Muscle of back (tissue), 11 donors: ENCODE results near the gene PLXNB3. TPM values are rescaled to one million over a fixed set of nuclear protein-coding genes. Genes with fewer than 3 reads are reported as not detected.

ENCODE experiments used
- DNase-seq, 3 donors: peaks; one replicate each; pipeline versions ENCODE4 v3.0.0 to v3.0.0-alpha.2; 2013
- polyA plus RNA-seq, 10 donors: library from polyadenylated mRNA; unstranded; fragments of 120-200 nt; gene quantifications; one replicate each; pipeline ENCODE4 v1.2.1, GENCODE V29; 2013; ENCODE audit not compliant: insufficient read length in 10 of 10

The PLXNB3 gene
- polyA plus RNA-seq, 10 donors, result 0.97 to 7.8 (median 3.8) TPM

- DNase-seq, result no peak
These were observed 22.6 kb downstream of the PLXNB3 start for GRCh38 chrX:153786669-153787068.

GRCh38 chrX:153789654-153790053, 25.6 kb downstream of the PLXNB3 start:
- DNase-seq, result no peak

GRCh38 chrX:153791104-153791852, 27.2 kb downstream of the PLXNB3 start:
- no peak for DNase-seq

GRCh38 chrX:153792368-153792767, 28.3 kb downstream of the PLXNB3 start:
- no peak for DNase-seq

GRCh38 chrX:153793291-153793690, 29.2 kb downstream of the PLXNB3 start:
- no peak for DNase-seq

- DNase-seq, result peak; percentile 91 to 98 (median 95)
These were observed 30.2 kb downstream of the PLXNB3 start, which contains the start of the genes IDH3G and SSR4 for GRCh38 chrX:153794018-153794896. Gene IDH3G (minus strand): TSS chrX:153794375. CDS start chrX:153794326, 49 bp downstream. Gene SSR4 (plus strand): TSS chrX:153794668. CDS start chrX:153794688, 20 bp downstream.

- no peak for DNase-seq
These were observed 31.1 kb downstream of the PLXNB3 start for GRCh38 chrX:153794897-153795816.

GRCh38 chrX:153797415-153798015, 33.5 kb downstream of the PLXNB3 start:
- no peak for DNase-seq

- no peak for DNase-seq
These were observed 35.3 kb downstream of the PLXNB3 start for GRCh38 chrX:153799326-153799725.

GRCh38 chrX:153800177-153800722, 36.2 kb downstream of the PLXNB3 start:
- DNase-seq, result no peak

GRCh38 chrX:153800746-153801145, 36.7 kb downstream of the PLXNB3 start:
- no peak for DNase-seq

GRCh38 chrX:153801669-153802068, 37.6 kb downstream of the PLXNB3 start:
- no peak for DNase-seq

GRCh38 chrX:153802513-153803045, 38.5 kb downstream of the PLXNB3 start:
- DNase-seq, result no peak

- DNase-seq, result no peak
These were observed 39.4 kb downstream of the PLXNB3 start for GRCh38 chrX:153803211-153804099.

GRCh38 chrX:153804100-153804595, 40.1 kb downstream of the PLXNB3 start:
- no peak for DNase-seq

GRCh38 chrX:153804621-153805020, 40.6 kb downstream of the PLXNB3 start:
- no peak for DNase-seq

GRCh38 chrX:153805436-153805835, 41.4 kb downstream of the PLXNB3 start:
- DNase-seq, result no peak

- no peak for DNase-seq
These were observed 43.0 kb downstream of the PLXNB3 start for GRCh38 chrX:153806999-153807575.

GRCh38 chrX:153807976-153808375, 43.9 kb downstream of the PLXNB3 start:
- DNase-seq, result no peak
